ENCODE measurements around the gene GPANK1. TPM values are rescaled to one million over a fixed set of nuclear protein-coding genes. Genes with fewer than 3 reads are reported as not detected.

The GPANK1 gene
- total and polyA plus RNA-seq, 2 of the 13 experiments (the other 11 are each of a cell fraction or from before 2014, with no cell fraction given) = 15.4 to 22.8 TPM

DNA sequence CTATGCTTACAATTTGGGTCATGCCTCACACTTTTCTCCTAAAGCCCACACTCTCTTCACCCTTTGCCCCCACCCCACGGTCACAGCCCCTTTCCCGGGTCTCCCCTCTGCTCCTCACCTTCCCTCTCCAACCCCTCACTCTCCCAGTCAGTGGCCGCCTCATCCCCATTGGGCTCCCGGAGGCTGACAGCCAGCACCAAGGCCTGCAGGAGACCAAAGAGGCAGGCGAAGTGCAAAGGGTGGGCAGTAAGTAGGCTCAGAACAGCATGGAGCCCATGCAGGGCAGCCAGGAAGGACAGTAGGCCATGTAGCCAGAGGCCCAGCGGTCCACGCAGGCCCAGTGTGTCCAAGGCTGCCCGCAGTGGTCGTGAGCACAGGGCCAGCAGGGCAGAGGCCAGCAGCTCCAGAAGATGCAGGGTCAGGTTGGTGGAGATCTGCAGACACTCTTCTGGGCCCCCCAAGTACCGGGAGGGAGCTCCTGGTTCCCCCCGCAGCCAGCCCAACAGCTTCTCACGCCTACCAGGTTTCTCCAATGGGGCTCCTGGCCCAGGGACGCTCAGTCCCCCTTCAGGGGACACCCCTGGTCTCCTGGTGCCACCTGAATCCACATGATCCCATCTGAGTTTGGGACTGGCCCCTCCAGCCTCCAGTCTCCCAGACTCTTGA is 5.7 kb downstream of the GPANK1 start (continued):
- TF ChIP-seq, protein P1, sequence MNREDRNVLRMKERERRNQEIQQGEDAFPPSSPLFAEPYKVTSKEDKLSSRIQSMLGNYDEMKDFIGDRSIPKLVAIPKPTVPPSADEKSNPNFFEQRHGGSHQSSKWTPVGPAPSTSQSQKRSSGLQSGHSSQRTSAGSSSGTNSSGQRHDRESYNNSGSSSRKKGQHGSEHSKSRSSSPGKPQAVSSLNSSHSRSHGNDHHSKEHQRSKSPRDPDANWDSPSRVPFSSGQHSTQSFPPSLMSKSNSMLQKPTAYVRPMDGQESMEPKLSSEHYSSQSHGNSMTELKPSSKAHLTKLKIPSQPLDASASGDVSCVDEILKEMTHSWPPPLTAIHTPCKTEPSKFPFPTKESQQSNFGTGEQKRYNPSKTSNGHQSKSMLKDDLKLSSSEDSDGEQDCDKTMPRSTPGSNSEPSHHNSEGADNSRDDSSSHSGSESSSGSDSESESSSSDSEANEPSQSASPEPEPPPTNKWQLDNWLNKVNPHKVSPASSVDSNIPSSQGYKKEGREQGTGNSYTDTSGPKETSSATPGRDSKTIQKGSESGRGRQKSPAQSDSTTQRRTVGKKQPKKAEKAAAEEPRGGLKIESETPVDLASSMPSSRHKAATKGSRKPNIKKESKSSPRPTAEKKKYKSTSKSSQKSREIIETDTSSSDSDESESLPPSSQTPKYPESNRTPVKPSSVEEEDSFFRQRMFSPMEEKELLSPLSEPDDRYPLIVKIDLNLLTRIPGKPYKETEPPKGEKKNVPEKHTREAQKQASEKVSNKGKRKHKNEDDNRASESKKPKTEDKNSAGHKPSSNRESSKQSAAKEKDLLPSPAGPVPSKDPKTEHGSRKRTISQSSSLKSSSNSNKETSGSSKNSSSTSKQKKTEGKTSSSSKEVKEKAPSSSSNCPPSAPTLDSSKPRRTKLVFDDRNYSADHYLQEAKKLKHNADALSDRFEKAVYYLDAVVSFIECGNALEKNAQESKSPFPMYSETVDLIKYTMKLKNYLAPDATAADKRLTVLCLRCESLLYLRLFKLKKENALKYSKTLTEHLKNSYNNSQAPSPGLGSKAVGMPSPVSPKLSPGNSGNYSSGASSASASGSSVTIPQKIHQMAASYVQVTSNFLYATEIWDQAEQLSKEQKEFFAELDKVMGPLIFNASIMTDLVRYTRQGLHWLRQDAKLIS (CRISPR knock-in tag; IDR thresholded peaks at IDR 0.05) = no peak
- TF ChIP-seq ZNF383 (CRISPR knock-in tag; IDR thresholded peaks at IDR 0.05; ENCODE audit: borderline replicate concordance) = no peak
- no peak for TF ChIP-seq SRF (IDR thresholded peaks at IDR 0.05; ENCODE audit: low read depth, low read length)
- no peak for TF ChIP-seq RXRA (CRISPR knock-in tag; IDR thresholded peaks at IDR 0.05)
- TF ChIP-seq MBD4 (IDR thresholded peaks at IDR 0.05; ENCODE audit: borderline replicate concordance, low read length) = no peak
- TF ChIP-seq ZSCAN29 (CRISPR knock-in tag; conservative IDR thresholded peaks at IDR 0.05) = peak; percentile 5; the same call in 1 of the 2 replicates
- TF ChIP-seq, protein P2, sequence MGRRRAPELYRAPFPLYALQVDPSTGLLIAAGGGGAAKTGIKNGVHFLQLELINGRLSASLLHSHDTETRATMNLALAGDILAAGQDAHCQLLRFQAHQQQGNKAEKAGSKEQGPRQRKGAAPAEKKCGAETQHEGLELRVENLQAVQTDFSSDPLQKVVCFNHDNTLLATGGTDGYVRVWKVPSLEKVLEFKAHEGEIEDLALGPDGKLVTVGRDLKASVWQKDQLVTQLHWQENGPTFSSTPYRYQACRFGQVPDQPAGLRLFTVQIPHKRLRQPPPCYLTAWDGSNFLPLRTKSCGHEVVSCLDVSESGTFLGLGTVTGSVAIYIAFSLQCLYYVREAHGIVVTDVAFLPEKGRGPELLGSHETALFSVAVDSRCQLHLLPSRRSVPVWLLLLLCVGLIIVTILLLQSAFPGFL (CRISPR knock-in tag; IDR thresholded peaks at IDR 0.05) = no peak
- TF ChIP-seq, protein P3, sequence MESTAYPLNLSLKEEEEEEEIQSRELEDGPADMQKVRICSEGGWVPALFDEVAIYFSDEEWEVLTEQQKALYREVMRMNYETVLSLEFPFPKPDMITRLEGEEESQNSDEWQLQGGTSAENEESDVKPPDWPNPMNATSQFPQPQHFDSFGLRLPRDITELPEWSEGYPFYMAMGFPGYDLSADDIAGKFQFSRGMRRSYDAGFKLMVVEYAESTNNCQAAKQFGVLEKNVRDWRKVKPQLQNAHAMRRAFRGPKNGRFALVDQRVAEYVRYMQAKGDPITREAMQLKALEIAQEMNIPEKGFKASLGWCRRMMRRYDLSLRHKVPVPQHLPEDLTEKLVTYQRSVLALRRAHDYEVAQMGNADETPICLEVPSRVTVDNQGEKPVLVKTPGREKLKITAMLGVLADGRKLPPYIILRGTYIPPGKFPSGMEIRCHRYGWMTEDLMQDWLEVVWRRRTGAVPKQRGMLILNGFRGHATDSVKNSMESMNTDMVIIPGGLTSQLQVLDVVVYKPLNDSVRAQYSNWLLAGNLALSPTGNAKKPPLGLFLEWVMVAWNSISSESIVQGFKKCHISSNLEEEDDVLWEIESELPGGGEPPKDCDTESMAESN (CRISPR knock-in tag; conservative IDR thresholded peaks at IDR 0.05) = 0 out of 2 replicates have a peak, but pooled peaks have one; percentile 28
- no peak for TF ChIP-seq MLLT10 (CRISPR knock-in tag; IDR thresholded peaks at IDR 0.05)
- no peak for TF ChIP-seq RCOR2 (CRISPR knock-in tag; IDR thresholded peaks at IDR 0.05)
- TF ChIP-seq, protein P4, sequence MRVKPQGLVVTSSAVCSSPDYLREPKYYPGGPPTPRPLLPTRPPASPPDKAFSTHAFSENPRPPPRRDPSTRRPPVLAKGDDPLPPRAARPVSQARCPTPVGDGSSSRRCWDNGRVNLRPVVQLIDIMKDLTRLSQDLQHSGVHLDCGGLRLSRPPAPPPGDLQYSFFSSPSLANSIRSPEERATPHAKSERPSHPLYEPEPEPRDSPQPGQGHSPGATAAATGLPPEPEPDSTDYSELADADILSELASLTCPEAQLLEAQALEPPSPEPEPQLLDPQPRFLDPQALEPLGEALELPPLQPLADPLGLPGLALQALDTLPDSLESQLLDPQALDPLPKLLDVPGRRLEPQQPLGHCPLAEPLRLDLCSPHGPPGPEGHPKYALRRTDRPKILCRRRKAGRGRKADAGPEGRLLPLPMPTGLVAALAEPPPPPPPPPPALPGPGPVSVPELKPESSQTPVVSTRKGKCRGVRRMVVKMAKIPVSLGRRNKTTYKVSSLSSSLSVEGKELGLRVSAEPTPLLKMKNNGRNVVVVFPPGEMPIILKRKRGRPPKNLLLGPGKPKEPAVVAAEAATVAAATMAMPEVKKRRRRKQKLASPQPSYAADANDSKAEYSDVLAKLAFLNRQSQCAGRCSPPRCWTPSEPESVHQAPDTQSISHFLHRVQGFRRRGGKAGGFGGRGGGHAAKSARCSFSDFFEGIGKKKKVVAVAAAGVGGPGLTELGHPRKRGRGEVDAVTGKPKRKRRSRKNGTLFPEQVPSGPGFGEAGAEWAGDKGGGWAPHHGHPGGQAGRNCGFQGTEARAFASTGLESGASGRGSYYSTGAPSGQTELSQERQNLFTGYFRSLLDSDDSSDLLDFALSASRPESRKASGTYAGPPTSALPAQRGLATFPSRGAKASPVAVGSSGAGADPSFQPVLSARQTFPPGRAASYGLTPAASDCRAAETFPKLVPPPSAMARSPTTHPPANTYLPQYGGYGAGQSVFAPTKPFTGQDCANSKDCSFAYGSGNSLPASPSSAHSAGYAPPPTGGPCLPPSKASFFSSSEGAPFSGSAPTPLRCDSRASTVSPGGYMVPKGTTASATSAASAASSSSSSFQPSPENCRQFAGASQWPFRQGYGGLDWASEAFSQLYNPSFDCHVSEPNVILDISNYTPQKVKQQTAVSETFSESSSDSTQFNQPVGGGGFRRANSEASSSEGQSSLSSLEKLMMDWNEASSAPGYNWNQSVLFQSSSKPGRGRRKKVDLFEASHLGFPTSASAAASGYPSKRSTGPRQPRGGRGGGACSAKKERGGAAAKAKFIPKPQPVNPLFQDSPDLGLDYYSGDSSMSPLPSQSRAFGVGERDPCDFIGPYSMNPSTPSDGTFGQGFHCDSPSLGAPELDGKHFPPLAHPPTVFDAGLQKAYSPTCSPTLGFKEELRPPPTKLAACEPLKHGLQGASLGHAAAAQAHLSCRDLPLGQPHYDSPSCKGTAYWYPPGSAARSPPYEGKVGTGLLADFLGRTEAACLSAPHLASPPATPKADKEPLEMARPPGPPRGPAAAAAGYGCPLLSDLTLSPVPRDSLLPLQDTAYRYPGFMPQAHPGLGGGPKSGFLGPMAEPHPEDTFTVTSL (CRISPR knock-in tag; IDR thresholded peaks at IDR 0.05; ENCODE audit: borderline replicate concordance) = no peak
- no peak for TF ChIP-seq FOSL2 (CRISPR knock-in tag; IDR thresholded peaks at IDR 0.05)
- TF ChIP-seq ZSCAN21 (CRISPR knock-in tag; IDR thresholded peaks at IDR 0.05; ENCODE audit: borderline replicate concordance) = peak; percentile 75; the same call in 1 of the 2 replicates
- no peak for TF ChIP-seq NR2F1 (CRISPR knock-in tag; IDR thresholded peaks at IDR 0.05)
- no peak for TF ChIP-seq ATF1 (CRISPR knock-in tag; IDR thresholded peaks at IDR 0.05)

Measured in HepG2 (cell line).